Cardiac muscle cell (in vitro differentiated cells and primary cell): ENCODE results near the gene MUSK. TPM values are rescaled to one million over a fixed set of nuclear protein-coding genes. Genes with fewer than 3 reads are reported as not detected.

Experiments
- DNase-seq, 2 donors: peaks; one replicate each; pipeline versions ENCODE4 v3.0.0 to v3.0.0-alpha.2; 2010 to 2017; ENCODE audit warnings: low read depth in 1 of 2, low spot score in 1 of 2
- H3K27ac ChIP-seq: fragments of 200-600 bp; sonication (generic); 2 replicates; pipeline ENCODE4 v1.5.1; 2016
- H3K27me3 ChIP-seq: fragments of 200-600 bp; sonication (generic); 2 replicates; pipeline ENCODE4 v1.6.0; 2016; ENCODE audit warnings: control low read depth
- H3K36me3 ChIP-seq: fragments of 200-600 bp; sonication (generic); 2 replicates; pipeline ENCODE4 v1.5.1; 2016; ENCODE audit warnings: control low read depth
- H3K4me1 ChIP-seq: fragments of 200-600 bp; sonication (generic); 2 replicates; pipeline ENCODE4 v1.8.1; 2017; ENCODE audit warnings: low read depth, mild to moderate bottlenecking, mixed run types
- H3K4me3 ChIP-seq: fragments of 200-600 bp; sonication (generic); 2 replicates; pipeline ENCODE4 v1.5.1; 2016; ENCODE audit warnings: mild to moderate bottlenecking
- H3K9me3 ChIP-seq: fragments of 200-600 bp; sonication (generic); 2 replicates; pipeline ENCODE4 v1.5.1; 2017; ENCODE audit warnings: low read depth, mild to moderate bottlenecking, control low read depth
- CTCF ChIP-seq: IDR thresholded peaks from 2 replicates; pipeline ENCODE4 v1.5.1; 2012; ENCODE audit warnings: low read depth, mild to moderate bottlenecking, low read length
- polyA plus RNA-seq: library from polyadenylated mRNA; unstranded; fragments of >200 nt; fragmentation: Nextera tagmentation; extraction: Ambion mirVana; gene quantifications from 2 replicates; pipeline ENCODE4 v1.2.1, GENCODE V29; 2016
- total RNA-seq: library from RNA; depleted of rRNA; stranded (reverse); fragments of >200 nt; gene quantifications from 2 replicates; pipeline ENCODE4 v1.2.3, GENCODE V29; 2016

MUSK gene
- total and polyA plus RNA-seq, 2 experiments from 2014 or later = not detected

GRCh38 chr9:110788871-110789270, 120.3 kb downstream of the MUSK start:
- no peak for DNase-seq
- no peak for TF ChIP-seq CTCF
- H3K27me3 ChIP-seq = no peaks in the 10 kb centered on the region
- H3K9me3 ChIP-seq = no peaks in the 10 kb centered on the region
- no peaks in the 10 kb centered on the region for H3K4me1 ChIP-seq
- H3K36me3 ChIP-seq = no peaks in the 10 kb centered on the region
- H3K27ac ChIP-seq = no peak overlapping the region
- no peak overlapping the region for H3K4me3 ChIP-seq

- no peak overlapping the region for H3K27ac ChIP-seq
- no peaks in the 10 kb centered on the region for H3K36me3 ChIP-seq
These were observed 129.0 kb downstream of the MUSK start for GRCh38 chr9:110797611-110798010.

GRCh38 chr9:110799396-110799795, 130.8 kb downstream of the MUSK start:
- no peak for DNase-seq
- TF ChIP-seq CTCF = no peak

More at GRCh38 chr9:110797611-110798010, 129.0 kb downstream of the MUSK start:
- no peak for DNase-seq
- Histone ChIP-seq H3K4me1 (no peaks in the 10 kb centered on the region), H3K4me3 (no peak overlapping the region), H3K9me3 (no peaks in the 10 kb centered on the region), H3K27me3 (no peaks in the 10 kb centered on the region)
- TF ChIP-seq CTCF = no peak

GRCh38 chr9:110801426-110801825, 132.8 kb downstream of the MUSK start:
- Histone ChIP-seq H3K36me3 (no peaks in the 10 kb centered on the region), H3K9me3 (no peaks in the 10 kb centered on the region), H3K27ac (no peak overlapping the region), H3K4me1 (no peaks in the 10 kb centered on the region), H3K27me3 (no peaks in the 10 kb centered on the region), H3K4me3 (no peak overlapping the region)
- no peak for DNase-seq
- TF ChIP-seq CTCF = no peak

More at GRCh38 chr9:110799396-110799795, 130.8 kb downstream of the MUSK start:
- Histone ChIP-seq H3K4me3 (no peak overlapping the region), H3K9me3 (no peaks in the 10 kb centered on the region), H3K27ac (no peak overlapping the region), H3K27me3 (no peaks in the 10 kb centered on the region), H3K4me1 (no peaks in the 10 kb centered on the region), H3K36me3 (no peaks in the 10 kb centered on the region)

- H3K4me3 ChIP-seq = no peak overlapping the region
- H3K27ac ChIP-seq = no peak overlapping the region
- H3K4me1 ChIP-seq = no peaks in the 10 kb centered on the region
- DNase-seq = peak in 1 of 2 donors; percentile 82
- no peaks in the 10 kb centered on the region for H3K36me3 ChIP-seq
- no peak for TF ChIP-seq CTCF
- H3K9me3 ChIP-seq = no peaks in the 10 kb centered on the region
- H3K27me3 ChIP-seq = no peaks in the 10 kb centered on the region
These were observed 133.9 kb downstream of the MUSK start for GRCh38 chr9:110802416-110803035.
